AG09309 (cell line): ENCODE measurements around the gene SLX9.
"Not testable (repeated sequence)": the region's sequence is repeated elsewhere in the genome, so short reads cannot be mapped to it uniquely, and the experiment has no call there.

Source experiments
- DNase-seq: peaks from one replicate; pipeline ENCODE4 v3.0.0-alpha.2; 2010; ENCODE audit warnings: low read depth
- H3K4me3 ChIP-seq: 2 replicates; pipeline ENCODE4 v1.5.1; 2011; ENCODE audit warnings: mild to moderate bottlenecking, low read depth, low read length, moderate library complexity; ENCODE audit not compliant: control insufficient read depth
- CTCF ChIP-seq: IDR thresholded peaks from 2 replicates; pipeline ENCODE4 v1.5.1; 2011; ENCODE audit warnings: mild to moderate bottlenecking, low read depth, low read length, inconsistent platforms; ENCODE audit not compliant: insufficient read depth, control insufficient read depth; ENCODE audit errors: missing control alignments

SLX9 gene

DNA sequence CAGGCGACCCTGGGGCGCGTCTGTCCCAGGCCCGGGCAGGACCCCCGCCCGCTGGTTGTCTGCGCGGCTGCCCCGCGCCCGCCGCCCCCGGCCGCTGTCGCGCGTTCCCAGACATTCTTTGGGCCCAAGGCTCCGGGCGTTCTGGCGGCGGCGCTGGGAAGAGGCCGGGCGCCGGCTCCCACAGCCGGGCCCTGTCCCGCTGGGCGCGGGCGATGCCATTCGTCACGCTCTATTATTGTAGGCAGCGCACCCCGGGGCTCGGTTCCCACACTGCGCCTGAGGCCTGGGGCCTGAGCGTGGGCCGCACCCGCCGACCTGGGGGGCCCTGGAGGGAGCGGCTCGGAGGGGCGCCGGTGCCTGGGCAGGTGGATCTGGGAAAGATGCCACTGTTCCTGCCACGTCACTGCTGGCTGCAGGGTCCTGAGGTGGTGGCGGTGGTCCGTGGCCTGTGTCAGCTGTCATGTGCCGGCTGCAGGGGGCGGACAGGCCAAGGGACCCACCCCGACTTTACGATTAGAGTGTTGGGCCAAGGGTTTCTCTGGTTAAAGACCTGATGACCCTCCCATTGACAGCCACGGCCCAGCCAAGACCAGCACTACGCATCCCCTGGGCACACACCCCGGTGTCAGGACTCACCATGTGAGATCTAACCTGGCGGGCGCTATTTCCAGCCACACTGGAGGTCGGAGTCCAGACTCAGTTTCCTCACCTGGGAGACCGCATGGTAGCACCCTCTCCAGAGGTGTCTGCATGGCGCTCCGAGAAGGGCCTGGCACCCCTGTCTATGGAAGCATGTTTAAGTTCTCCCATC, 79.5 kb downstream of the SLX9 start:
- no peak overlapping the region; the same call in 1 of the 2 replicates for H3K4me3 ChIP-seq
- TF ChIP-seq CTCF, result no peak
- DNase-seq, result no peak

DNA sequence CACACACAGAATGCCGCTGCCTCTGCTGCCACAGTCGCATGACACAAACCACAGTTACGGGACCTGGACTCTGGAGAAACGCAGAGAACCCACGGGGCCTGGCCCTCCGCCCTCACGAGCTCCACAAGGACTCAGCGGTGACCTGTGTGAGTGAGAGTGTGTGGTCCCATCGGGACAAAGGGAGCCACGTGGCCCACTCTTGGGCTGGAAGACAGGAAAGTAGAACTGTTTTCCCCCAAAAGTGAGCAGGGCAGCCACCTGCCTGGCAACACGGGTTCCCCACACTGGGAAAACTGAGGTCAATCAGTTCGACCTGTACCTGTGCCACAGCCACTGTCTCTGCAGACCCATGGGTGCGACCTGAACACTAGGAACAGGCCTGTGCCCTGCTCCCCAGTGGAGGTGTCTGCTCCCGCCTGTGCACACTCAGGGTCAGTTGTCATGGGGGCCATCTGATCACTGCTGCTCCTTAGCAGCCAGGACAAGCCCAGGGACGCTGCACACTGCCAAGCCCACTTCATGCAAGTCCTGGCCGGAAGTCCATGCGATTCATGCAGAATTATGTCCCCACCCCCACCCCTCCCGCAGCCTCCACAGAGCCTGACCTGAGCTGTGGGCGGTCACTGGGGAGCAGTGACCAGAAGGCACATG, 80.2 kb downstream of the SLX9 start:
- H3K4me3 ChIP-seq, result no peak overlapping the region
- TF ChIP-seq CTCF, result no peak
- DNase-seq, result no peak

GRCh38 chr21:45020629-45021427, 81.0 kb downstream of the SLX9 start:
- DNase-seq, result no peak

GRCh38 chr21:45021428-45022347, 81.9 kb downstream of the SLX9 start:
- DNase-seq, result no peak
- TF ChIP-seq CTCF, result no peak
- no peak overlapping the region for H3K4me3 ChIP-seq

More at GRCh38 chr21:45020629-45021427, 81.0 kb downstream of the SLX9 start:
- H3K4me3 ChIP-seq, result no peak overlapping the region
- no peak for TF ChIP-seq CTCF

DNA sequence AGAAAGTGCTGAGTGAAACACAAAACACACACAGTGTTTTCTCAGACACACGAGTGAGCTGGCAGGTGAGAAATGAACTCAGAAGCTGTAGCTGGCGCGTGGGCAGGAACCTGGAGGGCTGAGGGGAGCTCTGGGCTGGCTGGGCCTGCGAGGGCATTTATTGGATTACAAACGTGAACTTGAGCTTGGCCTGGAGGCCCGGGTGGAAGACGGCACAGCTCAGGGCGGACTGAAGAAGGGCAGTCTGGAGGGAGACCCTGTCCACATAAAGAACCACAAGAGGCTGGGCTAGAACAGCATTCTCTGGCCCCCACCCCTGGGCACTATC, 82.5 kb downstream of the SLX9 start:
- no peak for TF ChIP-seq CTCF
- DNase-seq, result no peak
- no peak overlapping the region for H3K4me3 ChIP-seq

GRCh38 chr21:45022736-45023135, 82.9 kb downstream of the SLX9 start:
- no peak for DNase-seq
- no peak for TF ChIP-seq CTCF
- no peak overlapping the region for H3K4me3 ChIP-seq

GRCh38 chr21:45024516-45024915, 84.7 kb downstream of the SLX9 start:
- not testable (repeated sequence) for H3K4me3 ChIP-seq, DNase-seq
